Lower leg skin (tissue), 4 donors: ENCODE measurements around the gene UBLCP1. TPM values are rescaled to one million over a fixed set of nuclear protein-coding genes. Genes with fewer than 3 reads are reported as not detected.
A peak's percentile ranks its signal among the peaks of the same experiment; 100 is the strongest.

Experiments
- DNase-seq, 2 donors: peaks; one replicate each; pipeline ENCODE4 v3.0.0-alpha.2; 2019; ENCODE audit warnings: low spot score in 2 of 2
- H3K4me3 ChIP-seq: fragments of 200-600 bp; sonication (generic); 2 replicates; pipeline ENCODE4 v1.5.1; 2017; ENCODE audit warnings: mild to moderate bottlenecking, low read depth; ENCODE audit not compliant: poor library complexity, severe bottlenecking
- POLR2A ChIP-seq, 2 donors: fragments of 450-650 bp; IDR thresholded peaks; one replicate each; pipeline ENCODE4 v1.6.1; 2016 to 2017; ENCODE audit warnings: antibody characterized with exemption in 2 of 2, mild to moderate bottlenecking in 1 of 2, moderate library complexity in 1 of 2
- WGBS, 2 donors: methylation state at CpG; one replicate each; pipeline ENCODE4 v1.1.5; 2018; 5-methylcytosine and 5-hydroxymethylcytosine counted together
- intact Hi-C: fragments of 100-400 bp; cut with DNase I; formaldehyde crosslinking; loops from one replicate; pipeline ENCODE4 v1.15.0; 2023; ENCODE audit warnings: low total_unique reads
- total RNA-seq, 4 donors: library from RNA; depleted of rRNA; stranded (reverse); fragments of >200 nt; gene quantifications; one replicate each; pipeline ENCODE4 v1.1.0, GENCODE V29; 2016
- TF ChIP-seq, protein P1 (sequence below), 3 donors: fragments of 450-650 bp; IDR thresholded peaks; one replicate each; pipeline ENCODE4 v1.5.1; 2016; ENCODE audit warnings: antibody characterized with exemption in 3 of 3, mild to moderate bottlenecking in 3 of 3, moderate library complexity in 2 of 3

The UBLCP1 gene
- total RNA-seq, 4 donors from 2014 or later = 11.1 to 21.1 (median 16.9) TPM

DNA sequence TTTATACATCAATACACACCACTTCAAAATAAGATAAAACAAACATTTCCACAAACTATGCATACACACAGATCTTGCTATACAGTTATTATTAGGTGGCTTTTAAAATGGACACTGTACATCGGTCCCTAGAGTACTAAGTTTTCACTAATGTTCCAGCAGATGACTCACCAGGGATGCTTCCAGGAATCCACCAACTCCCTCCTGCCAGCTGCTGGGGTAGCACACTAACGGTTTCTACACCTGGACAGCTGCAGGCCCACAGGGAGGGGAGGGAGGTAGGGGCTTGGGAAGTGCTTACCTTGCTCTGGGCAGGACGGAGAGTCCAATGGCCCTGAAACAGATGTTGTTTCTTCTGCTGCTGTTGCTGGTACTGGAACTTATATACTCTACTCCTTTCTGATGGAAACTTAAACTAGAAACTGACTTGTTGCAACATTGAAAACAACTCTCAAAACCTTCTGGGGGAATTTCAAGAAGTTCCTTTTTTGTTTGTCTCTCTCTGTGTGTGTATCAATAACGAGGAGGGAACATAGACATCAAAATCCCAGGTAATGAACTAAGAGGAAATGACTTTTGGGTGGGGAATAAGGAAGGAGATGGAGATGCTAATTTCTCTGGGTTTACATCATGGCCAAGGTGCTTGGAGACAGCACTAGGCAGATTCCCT is 67.2 kb downstream of the UBLCP1 start, which contains the start of gene IL12B:
Gene IL12B (minus strand): TSS at position 357 of the 670 bp plus-strand sequence. CDS start 3,705 bp downstream, outside the sequence.
- 27 to 39% methylated on average over 4 of the region's 4 CpGs for WGBS, 2 donors
- intact Hi-C loops = no loop called here
- DNase-seq = no peak
- TF ChIP-seq, protein P1, sequence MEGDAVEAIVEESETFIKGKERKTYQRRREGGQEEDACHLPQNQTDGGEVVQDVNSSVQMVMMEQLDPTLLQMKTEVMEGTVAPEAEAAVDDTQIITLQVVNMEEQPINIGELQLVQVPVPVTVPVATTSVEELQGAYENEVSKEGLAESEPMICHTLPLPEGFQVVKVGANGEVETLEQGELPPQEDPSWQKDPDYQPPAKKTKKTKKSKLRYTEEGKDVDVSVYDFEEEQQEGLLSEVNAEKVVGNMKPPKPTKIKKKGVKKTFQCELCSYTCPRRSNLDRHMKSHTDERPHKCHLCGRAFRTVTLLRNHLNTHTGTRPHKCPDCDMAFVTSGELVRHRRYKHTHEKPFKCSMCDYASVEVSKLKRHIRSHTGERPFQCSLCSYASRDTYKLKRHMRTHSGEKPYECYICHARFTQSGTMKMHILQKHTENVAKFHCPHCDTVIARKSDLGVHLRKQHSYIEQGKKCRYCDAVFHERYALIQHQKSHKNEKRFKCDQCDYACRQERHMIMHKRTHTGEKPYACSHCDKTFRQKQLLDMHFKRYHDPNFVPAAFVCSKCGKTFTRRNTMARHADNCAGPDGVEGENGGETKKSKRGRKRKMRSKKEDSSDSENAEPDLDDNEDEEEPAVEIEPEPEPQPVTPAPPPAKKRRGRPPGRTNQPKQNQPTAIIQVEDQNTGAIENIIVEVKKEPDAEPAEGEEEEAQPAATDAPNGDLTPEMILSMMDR (IDR thresholded peaks at IDR 0.05) = no peak
- TF ChIP-seq POLR2A (IDR thresholded peaks at IDR 0.05) = no peak
- no peak within 1 kb of the TSS for H3K4me3 ChIP-seq

DNA sequence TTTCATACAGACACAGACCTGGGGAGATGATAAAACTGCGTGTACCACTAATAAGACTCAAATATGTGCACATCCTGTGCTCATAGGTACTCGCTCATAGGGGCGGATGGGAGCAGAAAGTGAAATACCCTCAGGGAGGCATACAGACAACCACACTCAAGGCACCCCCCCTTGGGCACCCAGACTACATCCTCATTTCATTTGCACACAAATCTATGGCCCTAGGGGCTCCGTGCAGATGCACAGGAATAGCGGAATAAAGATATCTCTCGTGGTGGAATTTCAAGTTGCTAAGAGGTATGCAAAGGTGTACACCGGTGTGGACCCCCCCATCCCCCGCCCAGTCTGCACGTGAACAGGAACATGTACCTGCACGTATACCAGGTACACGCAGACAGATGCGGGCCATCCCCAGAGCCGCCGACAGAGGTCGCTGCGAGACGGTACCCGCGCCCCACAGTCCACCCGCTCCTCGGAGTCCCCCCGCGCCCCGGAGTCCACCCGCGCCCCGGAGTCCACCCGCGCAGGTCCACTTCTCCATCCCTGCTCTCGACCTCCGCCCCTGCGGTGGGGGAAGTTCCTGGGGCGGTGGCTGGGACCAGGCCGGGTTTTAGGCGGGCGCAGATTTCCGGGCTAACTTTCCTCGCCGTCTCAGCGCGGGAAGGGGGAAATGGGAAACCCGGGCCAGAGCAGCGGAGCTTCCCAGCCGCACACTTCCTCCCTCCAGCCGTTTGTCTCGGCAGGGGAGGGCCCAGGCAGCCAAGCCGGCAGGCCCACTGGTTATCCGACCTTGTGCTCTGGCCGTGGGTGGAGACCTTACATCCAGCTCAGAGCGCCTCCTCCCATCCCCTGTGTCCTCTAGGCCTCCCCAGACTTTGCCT is 68.2 kb downstream of the UBLCP1 start:
- intact Hi-C loops = no loop called here
- no peak overlapping the region for H3K4me3 ChIP-seq
- 4 to 5% methylated on average over 46 to 50 of the region's 50 CpGs for WGBS, 2 donors
- peak; percentile 58 to 95 for DNase-seq
- TF ChIP-seq POLR2A (IDR thresholded peaks at IDR 0.05) = no peak
- TF ChIP-seq, protein P1 (IDR thresholded peaks at IDR 0.05) = peak in 1 of 3 donors; percentile 28

DNA sequence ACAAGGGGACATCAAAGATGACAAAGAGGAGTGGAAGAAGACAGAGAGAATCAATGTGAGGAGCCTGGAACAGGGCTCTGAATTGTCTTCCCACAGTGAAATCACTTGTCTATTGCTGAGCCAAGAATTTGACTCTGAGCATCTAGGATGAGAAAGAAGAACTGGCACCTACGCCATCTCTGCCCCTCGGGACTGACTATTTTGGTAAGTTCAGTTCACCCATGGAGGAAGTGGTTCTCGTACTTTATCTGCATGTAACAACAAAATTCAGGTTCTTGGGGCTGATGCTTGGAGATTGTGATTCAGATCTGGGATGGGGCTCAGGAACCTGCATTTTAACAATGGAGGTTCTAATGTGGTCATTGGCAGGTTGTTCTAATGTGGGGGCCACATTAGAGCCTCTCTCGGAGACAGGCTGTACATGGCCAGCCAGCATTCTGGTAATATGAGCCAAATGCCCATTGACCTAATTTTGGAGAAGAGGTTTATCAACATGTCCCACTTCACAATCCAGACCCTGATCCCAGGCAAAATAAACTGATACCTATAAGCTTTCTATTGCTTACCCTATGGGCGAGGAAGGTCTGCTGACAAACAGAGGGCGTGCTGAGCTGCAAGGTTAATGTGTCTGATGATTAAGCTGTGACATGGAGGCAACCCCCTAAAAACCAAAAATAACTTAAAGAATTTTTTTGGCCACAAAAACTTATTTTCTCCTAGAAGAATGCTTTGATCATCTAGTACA is 69.9 kb downstream of the UBLCP1 start:
- DNase-seq = no peak
- WGBS, 2 donors = 80 to 83% methylated on average over 6 of the region's 6 CpGs
- TF ChIP-seq, protein P1 (IDR thresholded peaks at IDR 0.05) = no peak
- no peak for TF ChIP-seq POLR2A (IDR thresholded peaks at IDR 0.05)
- intact Hi-C loops = no loop called here
- H3K4me3 ChIP-seq = no peak overlapping the region

DNA sequence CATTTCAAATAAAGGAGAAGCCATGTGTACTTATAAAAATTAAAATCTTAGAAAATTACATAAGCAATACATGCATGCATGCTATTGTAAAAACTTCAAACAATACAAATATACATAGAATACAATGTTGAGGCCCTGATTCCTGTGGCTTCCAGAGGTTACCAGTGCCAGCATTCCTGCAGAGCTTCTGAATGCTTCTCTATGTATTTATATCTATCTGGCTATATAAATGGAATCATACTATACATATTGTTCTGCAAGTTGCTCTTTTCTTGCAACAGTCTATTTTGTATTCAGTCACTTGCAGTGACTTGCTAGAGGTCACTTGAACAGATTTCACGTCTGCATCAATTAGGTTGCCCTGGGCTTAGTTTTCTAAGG is 70.4 kb downstream of the UBLCP1 start:
- 48 to 73% methylated on average over 1 of the region's 1 CpG for WGBS, 2 donors
- H3K4me3 ChIP-seq = no peak overlapping the region
- no peak for DNase-seq
- TF ChIP-seq POLR2A (IDR thresholded peaks at IDR 0.05) = no peak
- TF ChIP-seq, protein P1 (IDR thresholded peaks at IDR 0.05) = no peak
- intact Hi-C loops = no loop called here

Other genes with a start within 250 kb of the UBLCP1 start
- gene EBF1, start 163.4 kb upstream of the UBLCP1 start, total RNA-seq = 10 to 100 TPM in 2 of 4 donors, 1 to 10 TPM in 2; 3.7 to 16.5 (median 9.3) TPM
- gene RNF145, start 53.7 kb upstream of the UBLCP1 start, total RNA-seq = 10 to 100 TPM; 32.8 to 57.0 (median 43.9) TPM
- gene IL12B, start 67.2 kb downstream of the UBLCP1 start, total RNA-seq = not detected